Prostate gland (tissue), 2 donors: ENCODE measurements around the gene DEGS2.

ENCODE experiments used
- CTCF ChIP-seq, 4 experiments: fragments of 200-600 bp in 2 of 4; fragments of 450-650 bp in 2 of 4; sonication (generic) in 2 of 4; IDR thresholded peaks; 1 replicate in 3 of 4; 2 replicates in 1 of 4; pipeline ENCODE4 v1.5.1; 2016 to 2019; ENCODE audit warnings: antibody characterized with exemption in 4 of 4, mild to moderate bottlenecking in 2 of 4, moderate library complexity in 2 of 4
- POLR2A ChIP-seq: fragments of 450-650 bp; IDR thresholded peaks from one replicate; pipeline ENCODE4 v1.6.1; 2016; ENCODE audit warnings: antibody characterized with exemption, mild to moderate bottlenecking

- TF ChIP-seq CTCF (IDR thresholded peaks at IDR 0.05) (no peak), POLR2A (no peak)
These were observed 5.9 kb downstream of the DEGS2 start for GRCh38 chr14:100153560-100153959.
